C4-2B (cell line): ENCODE measurements around the gene SLC6A7.
A peak's percentile ranks its signal among the peaks of the same experiment; 100 is the strongest.

Source experiments
- H3K27ac ChIP-seq: fragments of 450-650 bp; 2 replicates; pipeline ENCODE4 v1.5.1; 2017
- CTCF ChIP-seq: fragments of 450-650 bp; conservative IDR thresholded peaks from 2 replicates; pipeline ENCODE4 v1.5.1; 2017; ENCODE audit warnings: mild to moderate bottlenecking
- ZFX ChIP-seq: fragments of 450-650 bp; IDR thresholded peaks from 2 replicates; pipeline ENCODE4 v1.6.1; 2017

SLC6A7 gene

GRCh38 chr5:150161242-150162141 is 28.4 kb upstream of the SLC6A7 start:
- TF ChIP-seq ZFX: no peak
- peak; percentile 98 for TF ChIP-seq CTCF
- no peak overlapping the region for H3K27ac ChIP-seq

- no peak overlapping the region for H3K27ac ChIP-seq
- TF ChIP-seq CTCF (no peak), ZFX (no peak)
These were observed 27.7 kb upstream of the SLC6A7 start for GRCh38 chr5:150162142-150162513.

- H3K27ac ChIP-seq: no peak overlapping the region
- no peak for TF ChIP-seq CTCF
- no peak for TF ChIP-seq ZFX
These were observed 26.8 kb upstream of the SLC6A7 start for GRCh38 chr5:150163035-150163434.

- no peak for TF ChIP-seq ZFX
- TF ChIP-seq CTCF: no peak
These were observed 26.3 kb upstream of the SLC6A7 start for GRCh38 chr5:150163547-150164059.

GRCh38 chr5:150164211-150164980 is 25.5 kb upstream of the SLC6A7 start:
- no peak overlapping the region for H3K27ac ChIP-seq
- TF ChIP-seq ZFX (no peak), CTCF (no peak)

More at GRCh38 chr5:150163547-150164059, 26.3 kb upstream of the SLC6A7 start:
- no peak overlapping the region for H3K27ac ChIP-seq

- TF ChIP-seq CTCF: no peak
- TF ChIP-seq ZFX: no peak
- no peak overlapping the region for H3K27ac ChIP-seq
These were observed 23.7 kb upstream of the SLC6A7 start for GRCh38 chr5:150166037-150166649.
